HG03354 (cell line): Measurements from ENCODE around the gene SLC1A3.

Source experiments
- ATAC-seq: cut with Tn5 transposase; IDR thresholded peaks from one replicate; pipeline ENCODE4 v1.9.1; 2021; ENCODE audit warnings: mild to moderate bottlenecking; ENCODE audit not compliant: unreplicated experiment, poor library complexity, severe bottlenecking

SLC1A3 gene

GRCh38 chr5:36733183-36733582, 126.8 kb downstream of the SLC1A3 start:
- ATAC-seq = no peak

GRCh38 chr5:36734422-36734821, 128.0 kb downstream of the SLC1A3 start:
- no peak for ATAC-seq

GRCh38 chr5:36735891-36736290, 129.5 kb downstream of the SLC1A3 start:
- no peak for ATAC-seq
